Esophagus muscularis mucosa (tissue), 3 donors: Measurements from ENCODE around the gene ADAD2.

Experiments
- POLR2A ChIP-seq: fragments of 450-650 bp; IDR thresholded peaks from one replicate; pipeline ENCODE4 v1.6.1; 2017; ENCODE audit warnings: antibody characterized with exemption, moderate library complexity, mild to moderate bottlenecking, low read depth
- POLR2AphosphoS5 ChIP-seq, 2 donors: sonication (generic); formaldehyde crosslinking; IDR thresholded peaks; one replicate each; pipeline ENCODE4 v1.6.1; 2017; ENCODE audit warnings: antibody characterized with exemption in 2 of 2
- TF ChIP-seq, protein P1 (sequence below), 3 experiments: fragments of 200-600 bp in 2 of 3; fragments of 450-650 bp in 1 of 3; sonication (generic) in 2 of 3; IDR thresholded peaks; one replicate each; pipeline ENCODE4 v1.5.1; 2017 to 2019; ENCODE audit warnings: antibody characterized with exemption in 3 of 3, mild to moderate bottlenecking in 2 of 3, moderate library complexity in 1 of 3

DNA sequence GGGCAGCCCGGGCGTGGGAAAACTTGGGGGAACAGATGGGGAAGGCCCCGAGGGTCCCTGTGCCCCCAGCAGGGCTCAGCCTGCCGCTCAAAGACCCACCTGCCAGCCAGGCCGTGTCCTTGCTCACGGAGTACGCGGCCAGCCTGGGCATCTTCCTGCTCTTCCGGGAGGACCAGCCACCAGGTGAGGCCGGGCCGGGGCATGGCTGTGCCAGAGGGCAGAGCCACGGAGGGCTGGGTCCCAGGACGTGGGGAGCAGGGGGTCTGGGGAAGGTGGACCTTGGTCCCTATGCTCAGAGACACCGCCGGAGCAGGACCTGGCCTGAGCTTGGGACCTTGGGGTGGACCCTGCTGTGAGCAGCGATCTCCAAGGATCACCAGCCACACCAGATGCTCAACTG, 509 bp downstream of the ADAD2 start:
- TF ChIP-seq, protein P1, sequence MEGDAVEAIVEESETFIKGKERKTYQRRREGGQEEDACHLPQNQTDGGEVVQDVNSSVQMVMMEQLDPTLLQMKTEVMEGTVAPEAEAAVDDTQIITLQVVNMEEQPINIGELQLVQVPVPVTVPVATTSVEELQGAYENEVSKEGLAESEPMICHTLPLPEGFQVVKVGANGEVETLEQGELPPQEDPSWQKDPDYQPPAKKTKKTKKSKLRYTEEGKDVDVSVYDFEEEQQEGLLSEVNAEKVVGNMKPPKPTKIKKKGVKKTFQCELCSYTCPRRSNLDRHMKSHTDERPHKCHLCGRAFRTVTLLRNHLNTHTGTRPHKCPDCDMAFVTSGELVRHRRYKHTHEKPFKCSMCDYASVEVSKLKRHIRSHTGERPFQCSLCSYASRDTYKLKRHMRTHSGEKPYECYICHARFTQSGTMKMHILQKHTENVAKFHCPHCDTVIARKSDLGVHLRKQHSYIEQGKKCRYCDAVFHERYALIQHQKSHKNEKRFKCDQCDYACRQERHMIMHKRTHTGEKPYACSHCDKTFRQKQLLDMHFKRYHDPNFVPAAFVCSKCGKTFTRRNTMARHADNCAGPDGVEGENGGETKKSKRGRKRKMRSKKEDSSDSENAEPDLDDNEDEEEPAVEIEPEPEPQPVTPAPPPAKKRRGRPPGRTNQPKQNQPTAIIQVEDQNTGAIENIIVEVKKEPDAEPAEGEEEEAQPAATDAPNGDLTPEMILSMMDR (IDR thresholded peaks at IDR 0.05), result no peak
- TF ChIP-seq POLR2A (no peak), POLR2AphosphoS5 (IDR thresholded peaks at IDR 0.05) (no peak)
